K562 (cell line): Measurements from ENCODE around the gene DNAH1. TPM values are rescaled to one million over a fixed set of nuclear protein-coding genes. Genes with fewer than 3 reads are reported as not detected.
A peak's percentile ranks its signal among the peaks of the same experiment; 100 is the strongest.

Source experiments
- ATAC-seq: fragments of 200-7000 bp; cut with Tn5 transposase; 3 replicates; pipeline ENCODE4 v1.9.1; 2020; ENCODE audit warnings: moderate library complexity
- BruUV-seq: library from RNA; stranded (reverse); fragments of 400-500 nt; replicated peaks from 2 replicates; lab custom pipeline; 2021; lab: Mats Ljungman, UMichigan
- CTCF ChIA-PET: fragments of 300-600 bp; formaldehyde crosslinking; extraction: SDS; loops from one replicate; lab custom pipeline; 2021; ENCODE audit warnings: low intra/inter-chr PET ratio; lab: Yijun Ruan, JAX
- POLR2A ChIA-PET: fragments of 300-600, 350-650 bp; sonication (Branson Sonifier 250); formaldehyde crosslinking; extraction: SDS; loops from one replicate; lab custom pipeline; 2021; ENCODE audit warnings: antibody characterized with exemption, inconsistent platforms; lab: Yijun Ruan, JAX
- DNase-seq, 4 experiments: peaks; one replicate each; pipeline versions ENCODE4 v3.0.0 to v3.0.0-alpha.2; 2011 to 2018; ENCODE audit warnings: low spot score in 3 of 4, mixed read lengths in 3 of 4; ENCODE audit errors: extremely low read depth in 1 of 4
- FAIRE-seq: peaks from 2 replicates; lab custom pipeline; 2011; peaks lifted over from hg19 to GRCh38; lab: Jason Lieb, UNC
- H2AFZ ChIP-seq: 2 replicates; pipeline ENCODE4 v1.6.0; 2011; ENCODE audit warnings: low read depth, low read length, control low read depth, inconsistent platforms
- H3K27ac ChIP-seq: fragments of 200-600 bp; 3 replicates; pipeline ENCODE4 v1.8.0; 2011; ENCODE audit warnings: low read depth, mild to moderate bottlenecking, control low read depth, inconsistent platforms, low read length, moderate library complexity, mixed read lengths; ENCODE audit errors: extremely low read depth
- H3K27me3 ChIP-seq, 2 experiments: fragments of 300-600 bp in 1 of 2; 2 replicates in 1 of 2; 3 replicates in 1 of 2; pipeline versions ENCODE4 v1.6.0 to v1.8.0; 2011; ENCODE audit warnings: inconsistent platforms in 2 of 2, low read length in 2 of 2, mild to moderate bottlenecking in 1 of 2, mixed read lengths in 1 of 2, moderate library complexity in 1 of 2; ENCODE audit not compliant: control insufficient read depth in 2 of 2, insufficient read depth in 2 of 2
- H3K36me3 ChIP-seq: fragments of 300-600 bp; 3 replicates; pipeline ENCODE4 v1.8.0; 2011; ENCODE audit warnings: mild to moderate bottlenecking, low read length, inconsistent platforms; ENCODE audit not compliant: control insufficient read depth, insufficient read depth
- H3K4me1 ChIP-seq, 2 experiments: fragments of 200-600 bp in 1 of 2; replicated peaks in 1 of 2; 2 replicates in 1 of 2; 3 replicates in 1 of 2; pipeline versions ENCODE4 v1.5.1 to v1.8.0; 2011; ENCODE audit warnings: inconsistent platforms in 2 of 2, low read length in 2 of 2, mild to moderate bottlenecking in 1 of 2, mixed read lengths in 1 of 2, moderate library complexity in 1 of 2; ENCODE audit not compliant: control insufficient read depth in 2 of 2, insufficient read depth in 2 of 2
- H3K4me2 ChIP-seq: 2 replicates; pipeline ENCODE4 v1.6.1; 2011; ENCODE audit warnings: low read length, control low read depth, inconsistent platforms, mixed read lengths; ENCODE audit not compliant: insufficient read depth
- H3K4me3 ChIP-seq: fragments of 200-600 bp; sonication (generic), shearing (Covaris generic); 2 replicates; pipeline ENCODE4 v1.5.1; 2016; ENCODE audit warnings: control low read depth, inconsistent platforms
- H3K79me2 ChIP-seq: fragments of 200-600 bp; 3 replicates; pipeline ENCODE4 v1.8.0; 2011; ENCODE audit warnings: low read length, inconsistent platforms; ENCODE audit not compliant: control insufficient read depth, insufficient read depth
- H3K9ac ChIP-seq, 2 experiments: 2 replicates each; pipeline versions ENCODE4 v1.6.0 to v1.6.1; 2011; ENCODE audit warnings: low read depth in 2 of 2, low read length in 2 of 2, control low read depth in 1 of 2, inconsistent platforms in 1 of 2, mild to moderate bottlenecking in 1 of 2, mixed read lengths in 1 of 2; ENCODE audit not compliant: insufficient read depth in 1 of 2
- H3K9me1 ChIP-seq: one replicate; pipeline ENCODE4 v1.6.0; 2011; ENCODE audit warnings: inconsistent platforms, mild to moderate bottlenecking, low read length, moderate library complexity; ENCODE audit not compliant: control insufficient read depth, insufficient read depth
- H3K9me3 ChIP-seq: replicated peaks from 2 replicates; pipeline ENCODE4 v1.5.1; 2011; ENCODE audit warnings: low read depth, low read length, inconsistent platforms; ENCODE audit not compliant: control insufficient read depth, insufficient read depth
- H4K20me1 ChIP-seq: replicated peaks from 2 replicates; pipeline ENCODE4 v1.6.1; 2011; ENCODE audit warnings: low read length, inconsistent platforms, mixed read lengths; ENCODE audit not compliant: control insufficient read depth, insufficient read depth
- KLF13 ChIP-seq: fragments of 450-650 bp; IDR thresholded peaks from 2 replicates; pipeline ENCODE4 v1.6.1; 2016; ENCODE audit warnings: missing genetic modification characterization, low read depth, mild to moderate bottlenecking, missing compliant biosample characterization, moderate library complexity, borderline replicate concordance
- OTX1 ChIP-seq: fragments of 450-650 bp; formaldehyde crosslinking; IDR thresholded peaks from 2 replicates; pipeline ENCODE4 v1.4.0; 2022; ENCODE audit warnings: mild to moderate bottlenecking
- PHB ChIP-seq: fragments of 250-450 bp; sonication (Bioruptor Pico); IDR thresholded peaks from 2 replicates; pipeline ENCODE4 v1.5.0; 2021
- PHF20 ChIP-seq: fragments of 450-650 bp; IDR thresholded peaks from 2 replicates; pipeline ENCODE4 v1.6.1; 2018; ENCODE audit not compliant: partially characterized antibody
- POLR2G ChIP-seq: fragments of 200-400 bp; formaldehyde crosslinking; IDR thresholded peaks from 2 replicates; pipeline ENCODE4 v1.6.1; 2017; ENCODE audit warnings: low read depth, mild to moderate bottlenecking, antibody characterized with exemption, low read length, moderate library complexity
- TAF9B ChIP-seq: fragments of 450-650 bp; IDR thresholded peaks from 2 replicates; pipeline ENCODE4 v1.6.1; 2018; ENCODE audit warnings: mild to moderate bottlenecking; ENCODE audit not compliant: partially characterized antibody
- ZBTB43 ChIP-seq: sonication (generic); formaldehyde crosslinking; IDR thresholded peaks from 2 replicates; pipeline ENCODE4 v1.8.0; 2023; ENCODE audit warnings: mild to moderate bottlenecking, missing genetic modification reagents
- ZNF174 ChIP-seq: fragments of 250-450 bp; sonication (Bioruptor Pico); IDR thresholded peaks from 2 replicates; pipeline ENCODE4 v1.4.0; 2020; ENCODE audit warnings: mild to moderate bottlenecking
- WGBS: fragments of 100-300 bp; shearing (Covaris generic); methylation state at CpG from one replicate; pipeline ENCODE4 v1.1.6; 2016; ENCODE audit warnings: low coverage, mixed read lengths; ENCODE audit not compliant: insufficient coverage; ENCODE audit errors: missing lambda C conversion rate; 5-methylcytosine and 5-hydroxymethylcytosine counted together
- in situ Hi-C: fragments of 300-500 bp; cut with MboI; formaldehyde crosslinking; loops from 4 replicates; pipeline ENCODE4 v1.15.0; 2018; ENCODE audit warnings: inconsistent platforms, mixed read lengths
- intact Hi-C: fragments of 100-400 bp; cut with micrococcal nuclease; formaldehyde crosslinking; loops from 2 replicates; pipeline ENCODE4 v1.14.2; 2022
- polyA plus RNA-seq, 8 experiments: library from polyadenylated mRNA; depleted of rRNA in 4 of 8; stranded (reverse) in 5 of 8; unstranded in 3 of 8; fragments of >200 nt; fragmentation: Nextera tagmentation in 2 of 8; fragmentation: Illumina TruSeq in 1 of 8; extraction: Ambion mirVana in 2 of 8; extraction: Trizol in 1 of 8; gene quantifications; 2 replicates each; pipeline versions ENCODE4 v1.2.1 to v1.2.3, GENCODE V29; 2011 to 2014; ENCODE audit warnings: inconsistent platforms in 1 of 8, missing spikeins in 1 of 8
- total RNA-seq, 7 experiments: library from RNA; depleted of rRNA in 6 of 7; stranded (reverse); fragments of >200 nt in 6 of 7; fragmentation: Illumina TruSeq in 2 of 7; extraction: Trizol in 2 of 7; gene quantifications; 2 replicates each; pipeline versions ENCODE4 v1.2.1 to v1.2.3, GENCODE V29; 2011 to 2021; ENCODE audit warnings: low replicate concordance in 1 of 7

DNAH1 gene
- total and polyA plus RNA-seq, 9 of the 15 experiments (the other 6 are each of a cell fraction or from before 2014, with no cell fraction given) = 0.04 to 0.84 (median 0.50) TPM

- no peak overlapping the region for H3K4me3 ChIP-seq
- in situ Hi-C loops (loop anchor here (10.0 to 25.0 kb wide), 2 partner anchors 87 to 369 kb away; no protein-coding TSS in a partner anchor), intact Hi-C loops (no loop called here)
- no peak overlapping the region for H3K4me2 ChIP-seq
- H3K9me3 ChIP-seq = no peaks in the 10 kb centered on the region
- no peaks in the 10 kb centered on the region for H3K36me3 ChIP-seq
- H3K9me1 ChIP-seq = no peaks in the 10 kb centered on the region
- H3K9ac ChIP-seq = no peak overlapping the region
- no peak for DNase-seq
- POLR2A ChIA-PET = interaction anchor here (0.7 kb wide), 1 partner anchor 35 kb away, joined by 3 read pairs; no protein-coding TSS in a partner anchor
- no peak for ATAC-seq
- WGBS = 47% methylated on average over 17 of the region's 18 CpGs
- no peaks in the 10 kb centered on the region for H4K20me1 ChIP-seq
- H3K79me2 ChIP-seq = no peaks in the 10 kb centered on the region
- BruUV-seq = no TSS peak
- CTCF ChIA-PET = no interaction called here
- H3K4me1 ChIP-seq = peaks cover 0 to 39% of the 10 kb centered on the region in 2 experiments; a peak in 2 of 5 replicates
- no peak for FAIRE-seq
- no peak overlapping the region for H3K27ac ChIP-seq
- TF ChIP-seq TAF9B = no peak
- TF ChIP-seq ZNF174 = no peak
- TF ChIP-seq OTX1 (CRISPR knock-in tag) = no peak
- no peak for TF ChIP-seq PHB (CRISPR knock-in tag)
- no peak for TF ChIP-seq PHF20
- no peak overlapping the region for H2AFZ ChIP-seq
- H3K27me3 ChIP-seq = no peaks in the 10 kb centered on the region
Observed at GRCh38 chr3:52381623-52382022, 65.5 kb downstream of the DNAH1 start.

DNA sequence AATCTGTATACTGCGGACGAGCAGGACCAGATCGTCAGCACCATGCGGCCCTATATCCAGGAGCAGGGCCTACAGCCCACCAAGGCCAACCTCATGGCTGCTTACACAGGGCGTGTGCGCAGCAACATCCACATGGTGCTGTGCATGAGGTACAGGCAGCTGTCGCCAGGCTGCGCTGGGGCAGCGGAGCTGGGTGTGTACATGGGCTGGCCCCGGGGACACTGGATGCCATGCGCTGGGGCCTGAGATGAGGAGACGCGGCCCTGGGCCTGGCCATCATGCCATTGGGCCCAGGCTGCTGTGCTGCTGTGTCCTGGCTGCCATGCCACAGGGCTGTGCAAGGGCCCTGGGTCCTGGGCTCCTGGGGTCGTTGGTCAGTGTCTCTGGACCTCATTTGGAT is 67.3 kb downstream of the DNAH1 start:
- ATAC-seq = no peak
- FAIRE-seq = no peak

More for the DNA sequence above, 67.3 kb downstream of the DNAH1 start:
- in situ Hi-C loops (loop anchor here (10.0 to 25.0 kb wide), 2 partner anchors 89 to 371 kb away; no protein-coding TSS in a partner anchor), intact Hi-C loops (no loop called here)
- POLR2A ChIA-PET = interaction anchor here (0.7 to 0.9 kb wide), 2 partner anchors 13 to 327 kb away, joined by 3 read pairs; no protein-coding TSS in a partner anchor
- 78% methylated on average over 10 of the region's 14 CpGs for WGBS
- Histone ChIP-seq H2AFZ (no peak overlapping the region), H3K79me2 (no peaks in the 10 kb centered on the region), H3K9ac (peak overlapping the region in 1 of 2 experiments; percentile 22; a peak in 1 of 4 replicates), H3K4me1 (peaks cover 0 to 44% of the 10 kb centered on the region in 2 experiments; a peak in 2 of 5 replicates), H3K27ac (no peak overlapping the region), H3K36me3 (no peaks in the 10 kb centered on the region), H3K4me3 (no peak overlapping the region), H3K4me2 (no peak overlapping the region), H3K9me1 (no peaks in the 10 kb centered on the region), H4K20me1 (no peaks in the 10 kb centered on the region), H3K27me3 (no peaks in the 10 kb centered on the region), H3K9me3 (no peaks in the 10 kb centered on the region)
- DNase-seq = no peak
- no TSS peak for BruUV-seq
- TF ChIP-seq ZBTB43 (no peak), KLF13 (tag) (no peak), POLR2G (peak; percentile 35; the same call in 1 of the 2 replicates)
- CTCF ChIA-PET = no interaction called here
